Lower leg skin (tissue), 3 donors: ENCODE results near the gene GPR3.

Experiments used
- POLR2A ChIP-seq, 2 donors: fragments of 450-650 bp; IDR thresholded peaks; one replicate each; pipeline ENCODE4 v1.6.1; 2016 to 2017; ENCODE audit warnings: antibody characterized with exemption in 2 of 2, mild to moderate bottlenecking in 1 of 2, moderate library complexity in 1 of 2
- TF ChIP-seq, protein P1 (sequence below), 3 donors: fragments of 450-650 bp; IDR thresholded peaks; one replicate each; pipeline ENCODE4 v1.5.1; 2016; ENCODE audit warnings: antibody characterized with exemption in 3 of 3, mild to moderate bottlenecking in 3 of 3, moderate library complexity in 2 of 3

- TF ChIP-seq, protein P1, sequence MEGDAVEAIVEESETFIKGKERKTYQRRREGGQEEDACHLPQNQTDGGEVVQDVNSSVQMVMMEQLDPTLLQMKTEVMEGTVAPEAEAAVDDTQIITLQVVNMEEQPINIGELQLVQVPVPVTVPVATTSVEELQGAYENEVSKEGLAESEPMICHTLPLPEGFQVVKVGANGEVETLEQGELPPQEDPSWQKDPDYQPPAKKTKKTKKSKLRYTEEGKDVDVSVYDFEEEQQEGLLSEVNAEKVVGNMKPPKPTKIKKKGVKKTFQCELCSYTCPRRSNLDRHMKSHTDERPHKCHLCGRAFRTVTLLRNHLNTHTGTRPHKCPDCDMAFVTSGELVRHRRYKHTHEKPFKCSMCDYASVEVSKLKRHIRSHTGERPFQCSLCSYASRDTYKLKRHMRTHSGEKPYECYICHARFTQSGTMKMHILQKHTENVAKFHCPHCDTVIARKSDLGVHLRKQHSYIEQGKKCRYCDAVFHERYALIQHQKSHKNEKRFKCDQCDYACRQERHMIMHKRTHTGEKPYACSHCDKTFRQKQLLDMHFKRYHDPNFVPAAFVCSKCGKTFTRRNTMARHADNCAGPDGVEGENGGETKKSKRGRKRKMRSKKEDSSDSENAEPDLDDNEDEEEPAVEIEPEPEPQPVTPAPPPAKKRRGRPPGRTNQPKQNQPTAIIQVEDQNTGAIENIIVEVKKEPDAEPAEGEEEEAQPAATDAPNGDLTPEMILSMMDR (IDR thresholded peaks at IDR 0.05): no peak
- no peak for TF ChIP-seq POLR2A (IDR thresholded peaks at IDR 0.05)
Measured at GRCh38 chr1:27361553-27361952, 30.9 kb upstream of the GPR3 start.
